Psoas muscle (tissue), 8 donors: ENCODE data around the gene KRTAP4-6. TPM values are rescaled to one million over a fixed set of nuclear protein-coding genes. Genes with fewer than 3 reads are reported as not detected.
"Not testable (repeated sequence)": the region's sequence is repeated elsewhere in the genome, so short reads cannot be mapped to it uniquely, and the experiment has no call there.

Experiments used
- ATAC-seq, 4 donors: fragments of 200-7000 bp; cut with Tn5 transposase; one replicate each; pipeline ENCODE4 v1.9.1; 2020; ENCODE audit warnings: moderate library complexity in 3 of 4, mild to moderate bottlenecking in 2 of 4
- DNase-seq, 2 donors: peaks; one replicate each; pipeline ENCODE4 v3.0.0-alpha.2; 2020
- H3K27ac ChIP-seq: fragments of 200-600 bp; one replicate; pipeline ENCODE4 v1.8.0; 2022
- H3K27me3 ChIP-seq, 3 donors: fragments of 200-600 bp in 1 of 3; one replicate each; pipeline versions ENCODE4 v1.6.1 to v1.8.0; 2013 to 2022; ENCODE audit warnings: low read length in 2 of 3, mild to moderate bottlenecking in 2 of 3, moderate library complexity in 1 of 3; ENCODE audit not compliant: insufficient read depth in 3 of 3
- H3K36me3 ChIP-seq, 2 donors: fragments of 200-600 bp in 1 of 2; one replicate each; pipeline versions ENCODE4 v1.6.1 to v1.8.0; 2013 to 2022; ENCODE audit warnings: low read depth in 1 of 2, mild to moderate bottlenecking in 1 of 2, moderate library complexity in 1 of 2; ENCODE audit not compliant: insufficient read depth in 1 of 2
- H3K4me1 ChIP-seq: fragments of 200-600 bp; one replicate; pipeline ENCODE4 v1.8.0; 2022
- H3K4me3 ChIP-seq: fragments of 200-600 bp; one replicate; pipeline ENCODE4 v1.8.0; 2022; ENCODE audit warnings: mild to moderate bottlenecking
- H3K9me3 ChIP-seq: fragments of 200-600 bp; one replicate; pipeline ENCODE4 v1.8.0; 2022
- CTCF ChIP-seq: fragments of 200-600 bp; IDR thresholded peaks from one replicate; pipeline ENCODE4 v1.8.0; 2022; ENCODE audit warnings: antibody characterized with exemption
- WGBS, 3 donors: extraction: QIAGEN DNeasy Blood & Tissue Kit; methylation state at CpG; one replicate each; pipeline versions ENCODE4 v1.1.6 to v1.1.7; 2013; 5-methylcytosine and 5-hydroxymethylcytosine counted together
- intact Hi-C, 2 donors: fragments of 100-400 bp; cut with DNase I; formaldehyde crosslinking; loops; one replicate each; pipeline versions ENCODE4 v1.11.0 to v1.14.2; 2022
- polyA plus RNA-seq, 3 donors: library from polyadenylated mRNA; stranded (reverse); fragments of 200-250 nt; gene quantifications; one replicate each; pipeline ENCODE4 v1.2.3, GENCODE V29; 2013
- total RNA-seq, 4 donors: library from RNA; stranded (reverse); fragmentation: NEBNext Ultra II Directional in 2 of 4; extraction: Animal tissue kit (Norgen Biotek cat#: 25700) in 2 of 4; gene quantifications; one replicate each; pipeline versions ENCODE4 v1.2.1 to v1.2.4, GENCODE V29; 2021 to 2023
- donor health status: healthy with polysubstance abuse.
- donor health status: DM: no; HTN: no; CAD: no; lungs with moderate emphysema.
- donor health status: Bipolar disorder and iron deficiency.
- donor health status: healthy.
- donor health status: DM: yes; HTN: yes; CAD: no.
- donor health status: DM: no; HTN: no; CAD: no.
- donor health status: DM: no; HTN: no; CAD: no.
- donor health status: DM: yes; HTN: yes; CAD: no.

The KRTAP4-6 gene
- total and polyA plus RNA-seq, 7 donors, result not detected

GRCh38 chr17:41171886-41172285, 31.5 kb upstream of the KRTAP4-6 start:
- H3K9me3 ChIP-seq, result no peaks in the 10 kb centered on the region
- ATAC-seq, result no peak
- peaks cover 0 to 2% (median 2%) of the 10 kb centered on the region in 3 donors for H3K27me3 ChIP-seq
- no peak for DNase-seq
- no peak overlapping the region for H3K27ac ChIP-seq
- WGBS, 3 donors, result 64 to 85% (median 65%) methylated on average over 2 of the region's 2 CpGs
- H3K4me1 ChIP-seq, result no peaks in the 10 kb centered on the region
- no peak overlapping the region for H3K4me3 ChIP-seq
- H3K36me3 ChIP-seq, result no peaks in the 10 kb centered on the region
- no peak for TF ChIP-seq CTCF
- intact Hi-C loops, result no loop called here

- intact Hi-C loops, result no loop called here
- no peak for TF ChIP-seq CTCF
- no peak for ATAC-seq
- no peaks in the 10 kb centered on the region for H3K9me3 ChIP-seq
- H3K4me1 ChIP-seq, result no peaks in the 10 kb centered on the region
- no peak within 1 kb of the TSS for H3K4me3 ChIP-seq
- peaks cover 0 to 2% (median 0%) of the 10 kb centered on the region in 3 donors for H3K27me3 ChIP-seq
- 67 to 76% (median 73%) methylated on average over 1 of the region's 1 CpG for WGBS, 3 donors
- no peaks in the 10 kb centered on the region for H3K36me3 ChIP-seq
- no peak for DNase-seq
- no peak within 1 kb of the TSS for H3K27ac ChIP-seq
Measured at GRCh38 chr17:41168121-41168520, 27.8 kb upstream of the KRTAP4-6 start, which contains the start of gene KRTAP4-3. TSS of gene KRTAP4-3 (minus strand) at chr17:41168221. CDS start at chr17:41168172, 49 bp downstream.

GRCh38 chr17:41167561-41167960, 27.2 kb upstream of the KRTAP4-6 start:
- DNase-seq (no peak), ATAC-seq (no peak)
- no peaks in the 10 kb centered on the region for H3K4me1 ChIP-seq
- H3K36me3 ChIP-seq, result no peaks in the 10 kb centered on the region
- intact Hi-C loops, result no loop called here
- H3K27me3 ChIP-seq, result peaks cover 0 to 2% (median 0%) of the 10 kb centered on the region in 3 donors
- no peak overlapping the region for H3K27ac ChIP-seq
- TF ChIP-seq CTCF, result no peak
- WGBS, 3 donors, result 73 to 82% (median 74%) methylated on average over 6 to 7 of the region's 7 CpGs
- no peaks in the 10 kb centered on the region for H3K9me3 ChIP-seq
- H3K4me3 ChIP-seq, result no peak overlapping the region

GRCh38 chr17:41163828-41164227, 23.5 kb upstream of the KRTAP4-6 start:
- no peaks in the 10 kb centered on the region for H3K27me3 ChIP-seq
- H3K27ac ChIP-seq, result no peak overlapping the region
- no peak overlapping the region for H3K4me3 ChIP-seq
- H3K9me3 ChIP-seq, result no peaks in the 10 kb centered on the region
- intact Hi-C loops, result no loop called here
- 68 to 70% (median 69%) methylated on average over 7 of the region's 7 CpGs for WGBS, 3 donors
- no peak for TF ChIP-seq CTCF
- no peak for ATAC-seq
- H3K4me1 ChIP-seq, result no peaks in the 10 kb centered on the region
- H3K36me3 ChIP-seq, result no peaks in the 10 kb centered on the region
- no peak for DNase-seq

- Histone ChIP-seq H3K27me3 (peaks cover 0 to 2% (median 0%) of the 10 kb centered on the region in 3 donors), H3K36me3 (no peaks in the 10 kb centered on the region), H3K9me3 (no peaks in the 10 kb centered on the region), H3K4me3 (no peak within 1 kb of the TSS), H3K4me1 (no peaks in the 10 kb centered on the region), H3K27ac (no peak within 1 kb of the TSS)
- DNase-seq (no peak), ATAC-seq (no peak)
- WGBS, 3 donors, result 72 to 92% (median 82%) methylated on average over 1 of the region's 1 CpG
- TF ChIP-seq CTCF, result no peak
- intact Hi-C loops, result no loop called here
Measured at GRCh38 chr17:41160648-41161047, 20.3 kb upstream of the KRTAP4-6 start, which contains the start of gene KRTAP4-4. TSS of gene KRTAP4-4 (minus strand) at chr17:41160748. CDS start at chr17:41160691, 57 bp downstream.

GRCh38 chr17:41160190-41160589, 19.8 kb upstream of the KRTAP4-6 start:
- H3K4me3 ChIP-seq, H3K36me3 ChIP-seq, H3K9me3 ChIP-seq, H3K27ac ChIP-seq, H3K27me3 ChIP-seq, intact Hi-C loops, DNase-seq, ATAC-seq, H3K4me1 ChIP-seq: not testable (repeated sequence)
- WGBS, 3 donors, result 83 to 94% (median 89%) methylated on average over 3 of the region's 3 CpGs
